Breast epithelium (tissue), 4 donors: ENCODE results near the gene PSMC3IP. TPM values are rescaled to one million over a fixed set of nuclear protein-coding genes. Genes with fewer than 3 reads are reported as not detected.

Experiments used
- DNase-seq, 2 donors: peaks; one replicate each; pipeline ENCODE4 v3.0.0-alpha.2; 2019; ENCODE audit warnings: low spot score in 2 of 2
- H3K27ac ChIP-seq, 2 donors: fragments of 200-600 bp; sonication (generic) in 1 of 2; one replicate each; pipeline ENCODE4 v1.5.1; 2016 to 2019; ENCODE audit warnings: mild to moderate bottlenecking in 1 of 2
- H3K27me3 ChIP-seq, 2 donors: fragments of 200-600 bp; sonication (generic) in 1 of 2; one replicate each; pipeline versions ENCODE4 v1.5.1 to v1.6.0; 2017 to 2019; ENCODE audit warnings: control low read depth in 1 of 2, mild to moderate bottlenecking in 1 of 2
- H3K36me3 ChIP-seq: fragments of 200-600 bp; one replicate; pipeline ENCODE4 v1.5.1; 2019
- H3K4me1 ChIP-seq, 2 donors: fragments of 200-600 bp; sonication (generic); one replicate each; pipeline ENCODE4 v1.5.1; 2016 to 2019; ENCODE audit warnings: control low read depth in 1 of 2
- H3K4me3 ChIP-seq, 3 donors: fragments of 200-600 bp; sonication (generic); 1 replicate in 2 of 3; 2 replicates in 1 of 3; pipeline ENCODE4 v1.5.1; 2016 to 2019; ENCODE audit warnings: mild to moderate bottlenecking in 3 of 3, moderate library complexity in 2 of 3
- H3K9me3 ChIP-seq, 2 donors: fragments of 200-600 bp; sonication (generic) in 1 of 2; one replicate each; pipeline ENCODE4 v1.5.1; 2016 to 2019; ENCODE audit warnings: control low read depth in 1 of 2
- CTCF ChIP-seq, 3 donors: fragments of 450-650 bp; IDR thresholded peaks; one replicate each; pipeline ENCODE4 v1.5.1; 2016 to 2017; ENCODE audit warnings: antibody characterized with exemption in 3 of 3, mild to moderate bottlenecking in 3 of 3, moderate library complexity in 3 of 3
- POLR2A ChIP-seq: fragments of 450-650 bp; IDR thresholded peaks from one replicate; pipeline ENCODE4 v1.6.1; 2016; ENCODE audit warnings: antibody characterized with exemption, mild to moderate bottlenecking, moderate library complexity
- POLR2AphosphoS5 ChIP-seq, 3 donors: sonication (generic); formaldehyde crosslinking; IDR thresholded peaks; one replicate each; pipeline ENCODE4 v1.6.1; 2017; ENCODE audit warnings: antibody characterized with exemption in 3 of 3
- intact Hi-C: fragments of 100-400 bp; cut with DNase I; formaldehyde crosslinking; loops from one replicate; pipeline ENCODE4 v1.15.1; 2023; ENCODE audit warnings: low total_unique reads
- total RNA-seq, 3 donors: library from RNA; depleted of rRNA; stranded (reverse); fragments of >200 nt; gene quantifications; one replicate each; pipeline ENCODE4 v1.1.0, GENCODE V29; 2016

The PSMC3IP gene
- total RNA-seq, 3 donors from 2014 or later = 3.3 to 4.2 (median 3.5) TPM

- Histone ChIP-seq H3K36me3 (peaks cover 7% of the 10 kb centered on the region), H3K27ac (no peak overlapping the region), H3K4me3 (no peak overlapping the region), H3K4me1 (no peaks in the 10 kb centered on the region), H3K27me3 (no peaks in the 10 kb centered on the region), H3K9me3 (no peaks in the 10 kb centered on the region)
- TF ChIP-seq CTCF (IDR thresholded peaks at IDR 0.05) (no peak), POLR2AphosphoS5 (IDR thresholded peaks at IDR 0.05) (no peak), POLR2A (no peak)
- intact Hi-C loops = loop anchor here (10.0 kb wide), 1 partner anchor 100 kb away; the partner anchor contains the start of gene PLEKHH3
- DNase-seq = no peak
Measured at GRCh38 chr17:42574463-42574862, 3.1 kb downstream of the PSMC3IP start.

GRCh38 chr17:42573095-42573494, 4.4 kb downstream of the PSMC3IP start:
- Histone ChIP-seq H3K9me3 (no peaks in the 10 kb centered on the region), H3K27ac (no peak overlapping the region), H3K4me1 (peaks cover 0 to 5% of the 10 kb centered on the region in 2 donors), H3K4me3 (no peak overlapping the region), H3K36me3 (peaks cover 13% of the 10 kb centered on the region), H3K27me3 (no peaks in the 10 kb centered on the region)
- intact Hi-C loops = loop anchor here (10.0 kb wide), 1 partner anchor 102 kb away; the partner anchor contains the start of gene PLEKHH3
- no peak for TF ChIP-seq CTCF (IDR thresholded peaks at IDR 0.05)
- DNase-seq = no peak

- Histone ChIP-seq H3K9me3 (no peaks in the 10 kb centered on the region), H3K27me3 (no peaks in the 10 kb centered on the region), H3K27ac (peak overlapping the region; percentile 26 to 64), H3K4me1 (peaks cover 0 to 11% of the 10 kb centered on the region in 2 donors), H3K4me3 (no peak overlapping the region), H3K36me3 (peaks cover 13% of the 10 kb centered on the region)
- intact Hi-C loops = loop anchor here (10.0 kb wide), 1 partner anchor 103 kb away; the partner anchor contains the start of gene PLEKHH3
- no peak for DNase-seq
- no peak for TF ChIP-seq POLR2A
- no peak for TF ChIP-seq CTCF (IDR thresholded peaks at IDR 0.05)
- no peak for TF ChIP-seq POLR2AphosphoS5 (IDR thresholded peaks at IDR 0.05)
Measured at GRCh38 chr17:42571435-42572225, 5.9 kb downstream of the PSMC3IP start.

GRCh38 chr17:42568341-42569111, 9.0 kb downstream of the PSMC3IP start:
- peaks cover 13% of the 10 kb centered on the region for H3K36me3 ChIP-seq
- no peak for TF ChIP-seq POLR2A
- TF ChIP-seq POLR2AphosphoS5 (IDR thresholded peaks at IDR 0.05) = no peak
- no peak for TF ChIP-seq CTCF (IDR thresholded peaks at IDR 0.05)
- peaks cover 7 to 21% of the 10 kb centered on the region in 2 donors for H3K4me1 ChIP-seq

More at GRCh38 chr17:42568341-42569111, 9.0 kb downstream of the PSMC3IP start:
- intact Hi-C loops = no loop called here
- no peak for DNase-seq
- Histone ChIP-seq H3K4me3 (no peak overlapping the region), H3K27me3 (no peaks in the 10 kb centered on the region), H3K9me3 (no peaks in the 10 kb centered on the region), H3K27ac (peak overlapping the region; percentile 17 to 20)
